Fibroblast of skin of left quadriceps (primary cell): ENCODE results near the gene TGM2.

Experiments
- DNase-seq, 2 experiments: peaks; one replicate each; pipeline ENCODE4 v3.0.0-alpha.2; 2013; ENCODE audit warnings: low read depth in 2 of 2

TGM2 gene

GRCh38 chr20:38199501-38200390 lies 34.7 kb upstream of the TGM2 start:
- no peak for DNase-seq

- no peak for DNase-seq
Measured at GRCh38 chr20:38198238-38198861, 33.3 kb upstream of the TGM2 start.

GRCh38 chr20:38197619-38198018 lies 32.5 kb upstream of the TGM2 start:
- no peak for DNase-seq

- DNase-seq = no peak
Measured at GRCh38 chr20:38197217-38197616, 32.1 kb upstream of the TGM2 start.

GRCh38 chr20:38196592-38196991 lies 31.5 kb upstream of the TGM2 start:
- DNase-seq = peak; percentile 49 to 50

- no peak for DNase-seq
Measured at GRCh38 chr20:38196076-38196475, 31.0 kb upstream of the TGM2 start.

GRCh38 chr20:38195521-38195920 lies 30.5 kb upstream of the TGM2 start:
- DNase-seq = no peak

GRCh38 chr20:38194971-38195504 lies 30.0 kb upstream of the TGM2 start:
- DNase-seq = no peak

- no peak for DNase-seq
Measured at GRCh38 chr20:38193586-38194105, 28.6 kb upstream of the TGM2 start.

GRCh38 chr20:38192323-38192885 lies 27.3 kb upstream of the TGM2 start:
- DNase-seq = no peak

GRCh38 chr20:38191654-38192053 lies 26.6 kb upstream of the TGM2 start:
- no peak for DNase-seq

- no peak for DNase-seq
Measured at GRCh38 chr20:38190936-38191371, 25.9 kb upstream of the TGM2 start.

GRCh38 chr20:38190166-38190565 lies 25.1 kb upstream of the TGM2 start:
- no peak for DNase-seq

- DNase-seq = no peak
Measured at GRCh38 chr20:38187517-38187916, 22.4 kb upstream of the TGM2 start.

GRCh38 chr20:38186788-38187221 lies 21.7 kb upstream of the TGM2 start:
- no peak for DNase-seq

- no peak for DNase-seq
Measured at GRCh38 chr20:38184101-38184500, 19.0 kb upstream of the TGM2 start.

- DNase-seq = no peak
Measured at GRCh38 chr20:38181971-38182370, 16.9 kb upstream of the TGM2 start.

GRCh38 chr20:38181207-38181801 lies 16.2 kb upstream of the TGM2 start:
- DNase-seq = no peak

GRCh38 chr20:38180781-38181180 lies 15.7 kb upstream of the TGM2 start:
- no peak for DNase-seq

- no peak for DNase-seq
Measured at GRCh38 chr20:38179846-38180245, 14.8 kb upstream of the TGM2 start.

GRCh38 chr20:38178581-38178980 lies 13.5 kb upstream of the TGM2 start:
- DNase-seq = no peak

- no peak for DNase-seq
Measured at GRCh38 chr20:38178065-38178491, 13.0 kb upstream of the TGM2 start.
